DMS53 (cell line): Measurements from ENCODE around the gene SYT2.
"Not testable (repeated sequence)": the region's sequence is repeated elsewhere in the genome, so short reads cannot be mapped to it uniquely, and the experiment has no call there.

ENCODE experiments used
- DNase-seq: peaks from one replicate; lab custom pipeline; 2025; lab: John Stamatoyannopoulos, UW

SYT2 gene

GRCh38 chr1:202710070-202711045, at the start of gene SYT2:
Gene SYT2, minus strand, starts transcription at chr1:202710454. Its CDS starts 104,682 bp downstream, at chr1:202605772.
- peak; percentile 83 for DNase-seq

GRCh38 chr1:202756391-202756790, 46.1 kb upstream of the SYT2 start:
- DNase-seq: no peak

GRCh38 chr1:202754293-202754692, 44.0 kb upstream of the SYT2 start:
- no peak for DNase-seq

GRCh38 chr1:202752774-202753173, 42.5 kb upstream of the SYT2 start:
- no peak for DNase-seq

GRCh38 chr1:202750761-202751160, 40.5 kb upstream of the SYT2 start:
- DNase-seq: peak; percentile 11

GRCh38 chr1:202750024-202750423, 39.8 kb upstream of the SYT2 start:
- DNase-seq: no peak

GRCh38 chr1:202745323-202745888, 35.2 kb upstream of the SYT2 start:
- no peak for DNase-seq

- not testable (repeated sequence) for DNase-seq
Observed at GRCh38 chr1:202744770-202745169, 34.5 kb upstream of the SYT2 start.

GRCh38 chr1:202742496-202742895, 32.2 kb upstream of the SYT2 start:
- no peak for DNase-seq

- no peak for DNase-seq
Observed at GRCh38 chr1:202733251-202733650, 23.0 kb upstream of the SYT2 start.

- DNase-seq: no peak
Observed at GRCh38 chr1:202728951-202729350, 18.7 kb upstream of the SYT2 start.

- DNase-seq: no peak
Observed at GRCh38 chr1:202725526-202725925, 15.3 kb upstream of the SYT2 start.

- DNase-seq: no peak
Observed at GRCh38 chr1:202723708-202724107, 13.5 kb upstream of the SYT2 start.

GRCh38 chr1:202723046-202723445, 12.8 kb upstream of the SYT2 start:
- DNase-seq: not testable (repeated sequence)

GRCh38 chr1:202716654-202717053, 6.4 kb upstream of the SYT2 start:
- no peak for DNase-seq

- not testable (repeated sequence) for DNase-seq
Observed at GRCh38 chr1:202714202-202714601, 3.9 kb upstream of the SYT2 start.

- DNase-seq: peak; percentile 97
Observed at GRCh38 chr1:202713110-202713509, 2.9 kb upstream of the SYT2 start.

GRCh38 chr1:202711949-202712635, 1.8 kb upstream of the SYT2 start:
- peak; percentile 51 for DNase-seq

GRCh38 chr1:202709276-202710041, 795 bp downstream of the SYT2 start:
- DNase-seq: peak; percentile 31

GRCh38 chr1:202708456-202709275, 1.6 kb downstream of the SYT2 start:
- DNase-seq: no peak

GRCh38 chr1:202706851-202707250, 3.4 kb downstream of the SYT2 start:
- DNase-seq: no peak
